Fibroblast of lung (primary cell): ENCODE data around the gene SLC22A1.

ENCODE experiments used
- EZH2 ChIP-seq: IDR thresholded peaks from 2 replicates; pipeline ENCODE4 v1.5.1; 2012; ENCODE audit warnings: low read length, control low read depth, mild to moderate bottlenecking; ENCODE audit errors: missing control alignments
- TF ChIP-seq, protein P1 (sequence below), 2 donors: IDR thresholded peaks in 1 of 2; conservative IDR thresholded peaks in 1 of 2; 1 replicate in 1 of 2; 2 replicates in 1 of 2; pipeline ENCODE4 v1.5.1; 2011 to 2012; ENCODE audit warnings: low read length in 2 of 2, control low read depth in 1 of 2, inconsistent platforms in 1 of 2, low read depth in 1 of 2, mild to moderate bottlenecking in 1 of 2

DNA sequence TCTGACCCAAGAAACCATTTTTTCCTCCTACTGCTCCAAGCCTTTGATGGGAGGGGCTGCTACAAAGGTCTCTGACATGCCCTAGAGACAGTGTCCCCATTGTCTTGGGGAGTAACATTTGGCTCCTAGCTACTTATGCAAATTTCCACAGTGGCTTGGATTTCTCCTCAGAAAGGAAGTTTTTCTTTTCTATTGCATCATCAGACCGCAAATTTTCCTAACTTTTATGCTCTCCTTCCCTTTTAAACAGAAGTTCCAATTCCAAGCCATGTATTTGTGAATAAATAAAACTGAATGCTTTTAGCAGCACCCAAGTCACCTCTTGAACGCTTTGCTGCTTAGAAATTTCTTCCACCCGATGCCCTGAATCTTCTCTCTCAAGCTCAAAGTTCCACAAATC is 86.0 kb downstream of the SLC22A1 start:
- TF ChIP-seq, protein P1, sequence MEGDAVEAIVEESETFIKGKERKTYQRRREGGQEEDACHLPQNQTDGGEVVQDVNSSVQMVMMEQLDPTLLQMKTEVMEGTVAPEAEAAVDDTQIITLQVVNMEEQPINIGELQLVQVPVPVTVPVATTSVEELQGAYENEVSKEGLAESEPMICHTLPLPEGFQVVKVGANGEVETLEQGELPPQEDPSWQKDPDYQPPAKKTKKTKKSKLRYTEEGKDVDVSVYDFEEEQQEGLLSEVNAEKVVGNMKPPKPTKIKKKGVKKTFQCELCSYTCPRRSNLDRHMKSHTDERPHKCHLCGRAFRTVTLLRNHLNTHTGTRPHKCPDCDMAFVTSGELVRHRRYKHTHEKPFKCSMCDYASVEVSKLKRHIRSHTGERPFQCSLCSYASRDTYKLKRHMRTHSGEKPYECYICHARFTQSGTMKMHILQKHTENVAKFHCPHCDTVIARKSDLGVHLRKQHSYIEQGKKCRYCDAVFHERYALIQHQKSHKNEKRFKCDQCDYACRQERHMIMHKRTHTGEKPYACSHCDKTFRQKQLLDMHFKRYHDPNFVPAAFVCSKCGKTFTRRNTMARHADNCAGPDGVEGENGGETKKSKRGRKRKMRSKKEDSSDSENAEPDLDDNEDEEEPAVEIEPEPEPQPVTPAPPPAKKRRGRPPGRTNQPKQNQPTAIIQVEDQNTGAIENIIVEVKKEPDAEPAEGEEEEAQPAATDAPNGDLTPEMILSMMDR (conservative IDR thresholded peaks at IDR 0.05 in 1 of 2, IDR thresholded peaks at IDR 0.05 in 1 of 2; ENCODE audit: low read depth in 1 of 2, low read length in 2 of 2), result no peak
- no peak for TF ChIP-seq EZH2
